Upper lobe of left lung (tissue), 6 donors: ENCODE measurements around the gene BLOC1S3. TPM values are rescaled to one million over a fixed set of nuclear protein-coding genes. Genes with fewer than 3 reads are reported as not detected.

Experiments used
- ATAC-seq, 2 donors: fragments of 200-7000 bp; cut with Tn5 transposase; one replicate each; pipeline ENCODE4 v1.9.1; 2022; ENCODE audit warnings: mild to moderate bottlenecking in 2 of 2, moderate library complexity in 2 of 2; ENCODE audit not compliant: low FRiP score in 2 of 2
- DNase-seq, 2 donors: peaks; one replicate each; pipeline ENCODE4 v3.0.0-alpha.2; 2019 to 2020
- H3K27ac ChIP-seq, 4 donors: fragments of 200-600 bp; sonication (generic); one replicate each; pipeline ENCODE4 v1.5.1; 2016 to 2019
- H3K27me3 ChIP-seq, 4 donors: fragments of 200-600 bp; sonication (generic); one replicate each; pipeline ENCODE4 v1.5.1; 2017 to 2019
- H3K36me3 ChIP-seq, 4 donors: fragments of 200-600 bp; sonication (generic); one replicate each; pipeline ENCODE4 v1.5.1; 2016 to 2019
- H3K4me1 ChIP-seq, 4 donors: fragments of 200-600 bp; sonication (generic); one replicate each; pipeline ENCODE4 v1.5.1; 2018 to 2019
- H3K4me3 ChIP-seq, 4 donors: fragments of 200-600 bp; sonication (generic); one replicate each; pipeline ENCODE4 v1.5.1; 2017 to 2019; ENCODE audit warnings: mild to moderate bottlenecking in 2 of 4, moderate library complexity in 1 of 4
- H3K9me3 ChIP-seq, 4 donors: fragments of 200-600 bp; sonication (generic); one replicate each; pipeline ENCODE4 v1.5.1; 2018 to 2019
- CTCF ChIP-seq, 6 experiments: fragments of 450-650 bp in 4 of 6; fragments of 200-600 bp in 2 of 6; sonication (generic) in 2 of 6; IDR thresholded peaks; one replicate each; pipeline ENCODE4 v1.5.1; 2016 to 2019; ENCODE audit warnings: antibody characterized with exemption in 6 of 6
- EP300 ChIP-seq, 4 donors: sonication (generic); formaldehyde crosslinking; IDR thresholded peaks; one replicate each; pipeline ENCODE4 v1.5.1; 2017; ENCODE audit warnings: antibody characterized with exemption in 4 of 4, control low read depth in 2 of 4
- POLR2A ChIP-seq, 4 donors: fragments of 450-650 bp; IDR thresholded peaks; one replicate each; pipeline ENCODE4 v1.5.1; 2016 to 2017; ENCODE audit warnings: antibody characterized with exemption in 4 of 4, mild to moderate bottlenecking in 2 of 4
- POLR2AphosphoS5 ChIP-seq, 2 donors: sonication (generic); formaldehyde crosslinking; IDR thresholded peaks; one replicate each; pipeline ENCODE4 v1.5.1; 2017; ENCODE audit warnings: antibody characterized with exemption in 2 of 2
- WGBS, 2 donors: methylation state at CpG; one replicate each; pipeline ENCODE4 v1.1.5; 2017 to 2018; 5-methylcytosine and 5-hydroxymethylcytosine counted together
- total RNA-seq, 6 donors: library from RNA; depleted of rRNA in 4 of 6; stranded (reverse); fragments of >200 nt in 4 of 6; gene quantifications; one replicate each; pipeline versions ENCODE4 v1.1.0 to v1.2.1, GENCODE V29; 2016 to 2021
- donor health status: DM: no; HTN: no; CAD: no; lungs with moderate emphysema.
- donor health status: DM: no; HTN: yes; CAD: no; lungs with severe emphysema.

The BLOC1S3 gene
- total RNA-seq, 6 donors from 2014 or later, result 4.7 to 34.6 (median 18.6) TPM

GRCh38 chr19:45152504-45153338 is 25.9 kb upstream of the BLOC1S3 start:
- no peaks in the 10 kb centered on the region for H3K9me3 ChIP-seq
- peak overlapping the region in 3 of 4 donors; percentile 25 to 38 (median 35) for H3K4me3 ChIP-seq
- no peak for TF ChIP-seq POLR2AphosphoS5 (IDR thresholded peaks at IDR 0.05)
- TF ChIP-seq POLR2A (IDR thresholded peaks at IDR 0.05), result no peak
- TF ChIP-seq EP300 (IDR thresholded peaks at IDR 0.05), result no peak
- no peak for TF ChIP-seq CTCF (IDR thresholded peaks at IDR 0.05)
- H3K36me3 ChIP-seq, result no peaks in the 10 kb centered on the region
- ATAC-seq (peak in 1 of 2 donors; percentile 19), DNase-seq (peak; percentile 37 to 89)
- no peak overlapping the region for H3K27ac ChIP-seq
- WGBS, 2 donors, result 3 to 6% methylated on average over 28 to 36 of the region's 91 CpGs
- peaks cover 24 to 33% (median 27%) of the 10 kb centered on the region in 4 donors for H3K4me1 ChIP-seq
- H3K27me3 ChIP-seq, result peaks cover 0 to 28% (median 23%) of the 10 kb centered on the region in 4 donors

GRCh38 chr19:45153339-45154063 is 25.1 kb upstream of the BLOC1S3 start:
- peak overlapping the region; percentile 12 to 38 (median 30) for H3K4me3 ChIP-seq
- 1 to 4% methylated on average over 18 to 51 of the region's 69 CpGs for WGBS, 2 donors
- ATAC-seq, result peak in 1 of 2 donors; percentile 69
- H3K27me3 ChIP-seq, result peaks cover 0 to 30% (median 25%) of the 10 kb centered on the region in 4 donors
- H3K4me1 ChIP-seq, result peaks cover 24 to 33% (median 27%) of the 10 kb centered on the region in 4 donors
- no peaks in the 10 kb centered on the region for H3K36me3 ChIP-seq
- no peaks in the 10 kb centered on the region for H3K9me3 ChIP-seq
- no peak overlapping the region for H3K27ac ChIP-seq
- TF ChIP-seq POLR2A (IDR thresholded peaks at IDR 0.05), result no peak
- TF ChIP-seq EP300 (IDR thresholded peaks at IDR 0.05), result no peak
- peak in 1 of 2 donors; percentile 90 for DNase-seq

- DNase-seq (no peak), ATAC-seq (peak in 1 of 2 donors; percentile 57)
- H3K4me1 ChIP-seq, result peaks cover 24 to 33% (median 27%) of the 10 kb centered on the region in 4 donors
- peaks cover 0 to 35% (median 27%) of the 10 kb centered on the region in 4 donors for H3K27me3 ChIP-seq
- H3K27ac ChIP-seq, result no peak overlapping the region
- H3K36me3 ChIP-seq, result no peaks in the 10 kb centered on the region
- TF ChIP-seq EP300 (IDR thresholded peaks at IDR 0.05) (no peak), POLR2A (IDR thresholded peaks at IDR 0.05) (no peak), POLR2AphosphoS5 (IDR thresholded peaks at IDR 0.05) (no peak), CTCF (IDR thresholded peaks at IDR 0.05) (no peak)
- peak overlapping the region in 3 of 4 donors; percentile 25 to 38 (median 35) for H3K4me3 ChIP-seq
- no peaks in the 10 kb centered on the region for H3K9me3 ChIP-seq
- WGBS, 2 donors, result 48 to 58% methylated on average over 18 to 19 of the region's 19 CpGs
Measured at GRCh38 chr19:45154064-45154827, 24.3 kb upstream of the BLOC1S3 start.

- Histone ChIP-seq H3K27me3 (peaks cover 0 to 39% (median 27%) of the 10 kb centered on the region in 4 donors), H3K36me3 (no peaks in the 10 kb centered on the region), H3K4me1 (peaks cover 24 to 35% (median 27%) of the 10 kb centered on the region in 4 donors), H3K9me3 (no peaks in the 10 kb centered on the region), H3K27ac (no peak overlapping the region), H3K4me3 (no peak overlapping the region)
- DNase-seq, result peak in 1 of 2 donors; percentile 60
- TF ChIP-seq POLR2AphosphoS5 (IDR thresholded peaks at IDR 0.05), result no peak
- TF ChIP-seq CTCF (IDR thresholded peaks at IDR 0.05), result no peak
- no peak for TF ChIP-seq EP300 (IDR thresholded peaks at IDR 0.05)
- TF ChIP-seq POLR2A (IDR thresholded peaks at IDR 0.05), result no peak
- ATAC-seq, result no peak
- WGBS, 2 donors, result 79 to 88% methylated on average over 3 to 8 of the region's 11 CpGs
Measured at GRCh38 chr19:45156011-45156630, 22.5 kb upstream of the BLOC1S3 start.
